ENCODE measurements around the gene RBPJ.

DNA sequence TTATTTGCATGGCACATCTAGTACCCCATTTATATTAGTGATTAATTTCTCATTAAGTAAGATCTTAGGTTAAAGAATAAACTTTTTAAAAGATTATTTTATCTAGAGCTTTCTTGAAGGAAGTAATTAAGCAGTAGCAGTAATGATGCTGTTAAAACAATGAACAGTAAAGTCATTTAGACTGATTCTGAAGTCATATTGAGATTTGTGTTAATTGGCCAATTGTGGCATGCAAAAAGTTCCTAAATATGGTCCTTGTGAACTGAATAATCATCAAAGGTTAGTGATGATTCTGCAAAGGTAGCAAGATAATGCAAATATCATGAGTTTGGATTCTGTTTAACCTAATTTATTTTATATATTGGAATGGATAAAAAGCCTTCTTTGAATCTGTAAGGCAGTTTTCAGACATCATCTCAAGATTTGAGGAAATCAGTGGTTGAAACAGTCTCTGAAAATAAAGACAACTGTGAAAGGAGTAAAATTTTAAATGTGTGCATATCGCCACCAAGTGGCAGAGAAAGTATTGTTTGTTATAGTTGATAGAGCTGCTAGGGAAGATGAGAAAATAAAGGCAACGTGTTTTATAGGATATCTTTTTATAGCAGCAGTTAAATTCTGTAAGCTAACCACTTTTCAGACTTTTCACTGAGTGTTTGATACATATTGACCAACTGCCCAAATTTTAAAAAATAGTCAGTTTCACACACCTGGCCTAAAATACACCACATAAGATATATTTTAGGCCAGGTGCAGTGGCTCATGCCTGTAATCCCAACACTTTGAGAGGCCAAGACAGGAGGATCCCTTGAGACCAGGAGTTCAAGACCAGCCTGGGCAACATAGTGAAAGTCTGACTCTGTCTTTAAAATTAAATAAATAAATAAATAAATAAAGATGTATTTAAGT is 89.8 kb downstream of the RBPJ start:
- TF ChIP-seq, protein P1, sequence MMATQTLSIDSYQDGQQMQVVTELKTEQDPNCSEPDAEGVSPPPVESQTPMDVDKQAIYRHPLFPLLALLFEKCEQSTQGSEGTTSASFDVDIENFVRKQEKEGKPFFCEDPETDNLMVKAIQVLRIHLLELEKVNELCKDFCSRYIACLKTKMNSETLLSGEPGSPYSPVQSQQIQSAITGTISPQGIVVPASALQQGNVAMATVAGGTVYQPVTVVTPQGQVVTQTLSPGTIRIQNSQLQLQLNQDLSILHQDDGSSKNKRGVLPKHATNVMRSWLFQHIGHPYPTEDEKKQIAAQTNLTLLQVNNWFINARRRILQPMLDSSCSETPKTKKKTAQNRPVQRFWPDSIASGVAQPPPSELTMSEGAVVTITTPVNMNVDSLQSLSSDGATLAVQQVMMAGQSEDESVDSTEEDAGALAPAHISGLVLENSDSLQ (IDR thresholded peaks at IDR 0.05) = no peak
- TF ChIP-seq SP1 (IDR thresholded peaks at IDR 0.05) (no peak), ELF4 (IDR thresholded peaks at IDR 0.05) (no peak), FOXM1 (IDR thresholded peaks at IDR 0.05; ENCODE audit: borderline replicate concordance) (no peak), ZNF384 (IDR thresholded peaks at IDR 0.05) (no peak), TARDBP (IDR thresholded peaks at IDR 0.05) (no peak), BHLHE40 (IDR thresholded peaks at IDR 0.05; ENCODE audit: borderline replicate concordance) (no peak)
